Progenitor cell of endocrine pancreas (in vitro differentiated cells): ENCODE results near the gene MAN2B2. TPM values are rescaled to one million over a fixed set of nuclear protein-coding genes. Genes with fewer than 3 reads are reported as not detected.

Source experiments
- DNase-seq: peaks from one replicate; pipeline ENCODE4 v3.0.0; 2021; ENCODE audit warnings: low spot score; ENCODE audit not compliant: unreplicated experiment
- H3K27ac Mint-ChIP-seq: 2 replicates; pipeline ENCODE4 v1.8.0; 2021; ENCODE audit warnings: mild to moderate bottlenecking, moderate library complexity, mixed read lengths
- H3K27me3 Mint-ChIP-seq: 2 replicates; pipeline ENCODE4 v1.8.0; 2021; ENCODE audit warnings: mixed read lengths
- H3K36me3 Mint-ChIP-seq: 2 replicates; pipeline ENCODE4 v1.8.0; 2022; ENCODE audit warnings: mixed read lengths; ENCODE audit not compliant: insufficient read depth
- H3K4me1 Mint-ChIP-seq: 2 replicates; pipeline ENCODE4 v1.8.0; 2021; ENCODE audit warnings: low read depth, mixed read lengths
- H3K4me3 Mint-ChIP-seq: 2 replicates; pipeline ENCODE4 v1.8.0; 2021; ENCODE audit warnings: low read depth, mild to moderate bottlenecking, moderate library complexity, mixed read lengths
- H3K9me3 Mint-ChIP-seq: 2 replicates; pipeline ENCODE4 v1.8.0; 2021; ENCODE audit warnings: low read depth, mixed read lengths
- total RNA-seq: library from RNA; stranded (reverse); gene quantifications from 2 replicates; pipeline ENCODE4 v1.2.1, GENCODE V29; 2021
- TF ChIP-seq, protein P1 (sequence below): fragments of 200-600 bp; sonication (generic); IDR thresholded peaks from one replicate; pipeline ENCODE4 v1.5.0; 2021; ENCODE audit warnings: antibody characterized with exemption, mild to moderate bottlenecking; ENCODE audit not compliant: unreplicated experiment

MAN2B2 gene
- total RNA-seq, 1 donor from 2014 or later = 25.4 TPM

DNA sequence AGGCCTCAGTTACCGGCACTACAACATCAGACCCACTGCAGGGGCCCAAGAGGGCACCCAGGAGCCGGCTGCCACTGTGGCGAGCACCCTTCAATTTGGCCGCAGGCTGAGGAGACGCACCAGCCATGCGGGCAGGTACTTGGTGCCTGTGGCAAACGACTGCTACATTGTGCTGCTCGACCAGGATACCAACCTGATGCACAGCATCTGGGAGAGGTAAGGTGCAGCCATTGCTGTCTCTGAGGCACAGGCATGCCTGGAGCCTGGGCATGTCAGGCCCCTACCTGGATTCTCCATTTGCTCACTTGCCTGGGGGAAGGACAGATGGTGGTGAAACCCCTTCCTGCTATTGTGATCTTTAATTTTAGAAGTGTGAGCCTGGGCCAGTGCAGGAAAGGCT is 30.1 kb downstream of the MAN2B2 start:
- Mint-ChIP-seq H3K36me3 (peaks cover 42% of the 10 kb centered on the region), H3K4me1 (no peaks in the 10 kb centered on the region), H3K9me3 (peaks cover 8% of the 10 kb centered on the region), H3K4me3 (no peak overlapping the region), H3K27ac (no peak overlapping the region), H3K27me3 (no peaks in the 10 kb centered on the region)
- DNase-seq = no peak
- TF ChIP-seq, protein P1, sequence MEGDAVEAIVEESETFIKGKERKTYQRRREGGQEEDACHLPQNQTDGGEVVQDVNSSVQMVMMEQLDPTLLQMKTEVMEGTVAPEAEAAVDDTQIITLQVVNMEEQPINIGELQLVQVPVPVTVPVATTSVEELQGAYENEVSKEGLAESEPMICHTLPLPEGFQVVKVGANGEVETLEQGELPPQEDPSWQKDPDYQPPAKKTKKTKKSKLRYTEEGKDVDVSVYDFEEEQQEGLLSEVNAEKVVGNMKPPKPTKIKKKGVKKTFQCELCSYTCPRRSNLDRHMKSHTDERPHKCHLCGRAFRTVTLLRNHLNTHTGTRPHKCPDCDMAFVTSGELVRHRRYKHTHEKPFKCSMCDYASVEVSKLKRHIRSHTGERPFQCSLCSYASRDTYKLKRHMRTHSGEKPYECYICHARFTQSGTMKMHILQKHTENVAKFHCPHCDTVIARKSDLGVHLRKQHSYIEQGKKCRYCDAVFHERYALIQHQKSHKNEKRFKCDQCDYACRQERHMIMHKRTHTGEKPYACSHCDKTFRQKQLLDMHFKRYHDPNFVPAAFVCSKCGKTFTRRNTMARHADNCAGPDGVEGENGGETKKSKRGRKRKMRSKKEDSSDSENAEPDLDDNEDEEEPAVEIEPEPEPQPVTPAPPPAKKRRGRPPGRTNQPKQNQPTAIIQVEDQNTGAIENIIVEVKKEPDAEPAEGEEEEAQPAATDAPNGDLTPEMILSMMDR = no peak

DNA sequence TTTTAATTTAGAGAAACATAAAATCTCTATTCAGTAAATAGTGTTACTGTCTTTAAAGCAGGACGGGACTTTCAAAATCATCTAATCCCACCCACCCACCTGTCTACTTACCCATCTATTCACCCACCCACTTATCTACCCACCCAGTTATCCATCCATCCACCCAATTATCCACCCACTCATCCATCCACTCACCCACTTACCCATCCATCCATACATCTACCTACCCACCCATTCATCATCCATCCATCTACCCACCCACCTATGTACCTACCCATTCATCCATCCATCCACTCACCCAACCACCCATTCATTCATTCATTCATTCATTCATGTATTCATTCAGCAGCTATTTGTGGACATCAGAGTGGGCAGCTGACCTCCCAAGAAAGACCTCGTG is 30.6 kb downstream of the MAN2B2 start:
- DNase-seq = no peak
- TF ChIP-seq, protein P1 = no peak
- peaks cover 42% of the 10 kb centered on the region for H3K36me3 Mint-ChIP-seq
- H3K27me3 Mint-ChIP-seq = no peaks in the 10 kb centered on the region
- H3K4me3 Mint-ChIP-seq = no peak overlapping the region
- H3K27ac Mint-ChIP-seq = peak overlapping the region; percentile 67
- H3K9me3 Mint-ChIP-seq = peaks cover 8% of the 10 kb centered on the region
- no peaks in the 10 kb centered on the region for H3K4me1 Mint-ChIP-seq

GRCh38 chr4:6606465-6607235 is 31.7 kb downstream of the MAN2B2 start:
- Mint-ChIP-seq H3K9me3 (peaks cover 8% of the 10 kb centered on the region), H3K27ac (no peak overlapping the region), H3K36me3 (peaks cover 44% of the 10 kb centered on the region), H3K27me3 (no peaks in the 10 kb centered on the region), H3K4me3 (no peak overlapping the region), H3K4me1 (no peaks in the 10 kb centered on the region)
- DNase-seq = no peak
- TF ChIP-seq, protein P1 = no peak

DNA sequence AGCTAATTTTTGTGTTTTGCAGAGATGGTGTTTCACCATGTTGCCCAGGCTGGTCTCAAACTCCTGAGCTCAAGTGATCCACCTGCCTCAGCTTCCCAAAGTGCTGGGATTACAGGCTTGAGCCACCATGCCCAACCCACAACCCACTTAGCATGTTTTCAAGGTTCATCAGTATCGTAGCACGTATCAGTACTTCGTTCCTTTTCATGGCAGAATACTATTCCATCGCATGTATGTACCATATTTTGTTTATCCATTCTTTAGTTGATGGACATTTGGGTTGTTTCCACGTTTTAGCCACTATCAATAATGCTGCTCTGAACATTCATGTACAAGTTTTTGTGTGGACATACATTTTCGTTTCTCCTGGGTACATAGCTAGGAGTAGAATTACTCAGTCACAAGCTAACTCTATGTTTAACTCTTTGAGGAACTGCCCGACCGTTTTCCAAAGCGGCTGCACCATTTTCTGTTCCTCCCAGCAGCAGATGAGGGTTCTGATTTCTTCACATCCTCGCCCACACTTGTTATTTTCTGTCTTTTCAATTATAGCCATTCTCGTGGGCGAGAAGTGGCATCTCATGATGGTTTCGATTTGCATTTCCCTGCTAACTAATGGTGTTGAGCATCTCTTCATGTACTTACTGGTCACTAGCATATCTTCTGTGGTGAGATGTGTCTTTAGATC is 32.5 kb downstream of the MAN2B2 start:
- Mint-ChIP-seq H3K9me3 (peaks cover 8% of the 10 kb centered on the region), H3K27me3 (no peaks in the 10 kb centered on the region), H3K4me3 (no peak overlapping the region), H3K4me1 (no peaks in the 10 kb centered on the region), H3K36me3 (peaks cover 41% of the 10 kb centered on the region), H3K27ac (no peak overlapping the region)
- DNase-seq = no peak
- TF ChIP-seq, protein P1 = no peak

- no peak overlapping the region for H3K4me3 Mint-ChIP-seq
- H3K9me3 Mint-ChIP-seq = peaks cover 8% of the 10 kb centered on the region
- DNase-seq = no peak
- H3K36me3 Mint-ChIP-seq = peaks cover 37% of the 10 kb centered on the region
- no peaks in the 10 kb centered on the region for H3K4me1 Mint-ChIP-seq
- H3K27me3 Mint-ChIP-seq = no peaks in the 10 kb centered on the region
- no peak overlapping the region for H3K27ac Mint-ChIP-seq
- TF ChIP-seq, protein P1 = no peak
These were observed 33.9 kb downstream of the MAN2B2 start for GRCh38 chr4:6608758-6609414.
